ENCODE measurements around the gene LHX5. TPM values are rescaled to one million over a fixed set of nuclear protein-coding genes. Genes with fewer than 3 reads are reported as not detected.
"Not testable (repeated sequence)": the region's sequence is repeated elsewhere in the genome, so short reads cannot be mapped to it uniquely, and the experiment has no call there.

The LHX5 gene
- total RNA-seq, result not detected

DNA sequence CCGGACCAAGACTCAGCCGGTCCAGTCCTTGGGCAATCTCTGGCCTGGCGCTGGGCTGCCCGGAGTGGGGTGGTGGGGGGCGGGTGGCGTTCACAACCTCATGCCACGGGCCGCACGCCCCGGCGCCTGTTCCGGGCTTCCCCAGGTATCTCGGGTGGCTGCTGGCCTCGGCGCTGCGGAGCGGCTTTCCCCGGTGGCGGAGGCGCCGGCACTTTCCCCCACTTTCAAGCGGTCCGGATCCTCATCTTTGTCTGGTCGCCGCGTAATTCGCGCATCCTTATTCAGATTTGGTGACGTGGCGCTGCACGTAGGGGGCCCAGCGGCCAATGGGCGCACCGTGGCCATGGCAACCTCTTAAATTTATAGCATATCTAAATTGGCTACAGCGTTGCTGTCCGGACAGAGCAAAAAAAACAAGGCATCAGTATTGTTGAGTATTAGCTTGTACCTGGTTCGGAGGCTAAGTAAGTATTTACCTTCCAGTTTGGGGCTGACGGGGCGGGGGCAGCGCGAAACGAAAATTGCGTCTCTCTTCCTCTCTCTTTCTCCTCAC lies at the start of gene LHX5:
TSS of gene LHX5 (minus strand) at position 253 of the 553 bp plus-strand sequence. CDS start 373 bp downstream, outside the sequence.
- CTCF ChIA-PET, result interaction anchor here (1.0 kb wide), 1 partner anchor 8 kb away, joined by 3 read pairs; no protein-coding TSS in a partner anchor

GRCh38 chr12:113519464-113520307 lies 48.0 kb upstream of the LHX5 start:
- no peak for DNase-seq
- Mint-ChIP-seq H3K4me3 (no peak overlapping the region), H3K4me1 (no peaks in the 10 kb centered on the region), H3K27ac (no peak overlapping the region), H3K36me3 (ENCODE audit: low read depth) (no peaks in the 10 kb centered on the region), H3K27me3 (peaks cover 60% of the 10 kb centered on the region), H3K9me3 (no peaks in the 10 kb centered on the region)
- ChIA-PET CTCF (no interaction called here), POLR2A (no interaction called here)

More for the DNA sequence above, at the start of gene LHX5:
- H3K4me3 Mint-ChIP-seq, result no peak within 1 kb of the TSS
- POLR2A ChIA-PET, result no interaction called here
- H3K27me3 Mint-ChIP-seq, result peaks cover 81% of the 10 kb centered on the region
- no peaks in the 10 kb centered on the region for H3K9me3 Mint-ChIP-seq
- no peaks in the 10 kb centered on the region for H3K36me3 Mint-ChIP-seq (ENCODE audit: low read depth)
- peaks cover 17% of the 10 kb centered on the region for H3K4me1 Mint-ChIP-seq
- H3K27ac Mint-ChIP-seq, result no peak within 1 kb of the TSS
- no peak for DNase-seq

DNA sequence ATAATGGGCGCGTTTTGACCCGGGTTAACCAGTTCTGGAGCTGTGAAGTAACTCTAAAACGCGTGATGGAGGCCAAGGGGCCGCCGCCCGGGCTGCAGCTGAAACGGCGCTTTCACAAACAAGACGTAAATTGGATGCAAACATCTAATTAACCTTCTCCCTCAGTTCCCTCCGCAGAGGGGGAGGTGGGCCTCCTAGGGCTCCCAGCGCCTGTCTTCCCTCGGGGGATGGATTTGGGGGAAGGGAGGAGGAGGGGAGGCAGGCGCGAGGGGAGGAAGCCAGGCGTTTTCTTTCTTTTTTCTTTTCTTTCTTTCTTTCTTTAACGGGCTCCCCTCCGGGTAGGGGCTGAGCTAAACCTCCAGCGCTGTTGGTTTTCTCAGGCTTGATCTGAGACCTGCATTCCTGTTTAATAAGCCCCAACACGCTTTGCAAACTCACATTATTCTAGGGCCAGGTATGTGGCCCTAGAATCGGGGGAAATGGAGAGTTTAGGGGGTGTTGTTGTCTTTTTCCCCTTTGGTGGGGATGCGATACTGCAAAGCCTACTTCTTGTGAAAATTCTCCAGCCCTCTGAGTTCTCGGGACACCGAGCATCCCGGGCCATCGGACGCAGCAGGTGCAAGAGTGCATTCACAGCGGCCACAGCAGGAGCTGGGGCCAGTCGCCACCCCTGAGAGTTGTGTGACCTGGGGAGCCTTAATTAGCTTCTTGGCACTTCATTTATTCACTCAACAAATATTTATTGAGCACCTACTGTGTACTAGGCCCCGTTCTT lies 43.6 kb upstream of the LHX5 start:
- H3K4me3 Mint-ChIP-seq, result no peak overlapping the region
- no peaks in the 10 kb centered on the region for H3K9me3 Mint-ChIP-seq
- no peak for DNase-seq
- CTCF ChIA-PET, result no interaction called here
- no peaks in the 10 kb centered on the region for H3K36me3 Mint-ChIP-seq (ENCODE audit: low read depth)
- H3K27me3 Mint-ChIP-seq, result peaks cover 49% of the 10 kb centered on the region
- POLR2A ChIA-PET, result no interaction called here
- no peak overlapping the region for H3K27ac Mint-ChIP-seq
- H3K4me1 Mint-ChIP-seq, result no peaks in the 10 kb centered on the region

- H3K4me3 Mint-ChIP-seq, result no peak overlapping the region
- no peaks in the 10 kb centered on the region for H3K36me3 Mint-ChIP-seq (ENCODE audit: low read depth)
- ChIA-PET CTCF (no interaction called here), POLR2A (no interaction called here)
- H3K9me3 Mint-ChIP-seq, result no peaks in the 10 kb centered on the region
- peaks cover 47% of the 10 kb centered on the region for H3K27me3 Mint-ChIP-seq
- DNase-seq, result no peak
- no peaks in the 10 kb centered on the region for H3K4me1 Mint-ChIP-seq
- H3K27ac Mint-ChIP-seq, result no peak overlapping the region
These were observed 42.9 kb upstream of the LHX5 start for GRCh38 chr12:113514602-113515001.

GRCh38 chr12:113512568-113512967 lies 40.9 kb upstream of the LHX5 start:
- Mint-ChIP-seq H3K36me3 (ENCODE audit: low read depth) (no peaks in the 10 kb centered on the region), H3K27me3 (peaks cover 32% of the 10 kb centered on the region)
- CTCF ChIA-PET, result no interaction called here

GRCh38 chr12:113506867-113507266 lies 35.2 kb upstream of the LHX5 start:
- Mint-ChIP-seq H3K4me1 (no peaks in the 10 kb centered on the region), H3K4me3 (no peak overlapping the region), H3K27ac (no peak overlapping the region), H3K27me3 (peaks cover 5% of the 10 kb centered on the region), H3K36me3 (ENCODE audit: low read depth) (no peaks in the 10 kb centered on the region), H3K9me3 (no peaks in the 10 kb centered on the region)
- CTCF ChIA-PET, result no interaction called here
- POLR2A ChIA-PET, result no interaction called here
- DNase-seq, result no peak

More at GRCh38 chr12:113512568-113512967, 40.9 kb upstream of the LHX5 start:
- Mint-ChIP-seq H3K4me1 (no peaks in the 10 kb centered on the region), H3K4me3 (no peak overlapping the region), H3K27ac (no peak overlapping the region), H3K9me3 (no peaks in the 10 kb centered on the region)
- POLR2A ChIA-PET, result no interaction called here
- DNase-seq, result no peak

- Mint-ChIP-seq H3K4me1 (no peaks in the 10 kb centered on the region), H3K9me3 (no peaks in the 10 kb centered on the region), H3K4me3 (no peak overlapping the region), H3K27ac (no peak overlapping the region), H3K27me3 (peaks cover 7% of the 10 kb centered on the region), H3K36me3 (ENCODE audit: low read depth) (no peaks in the 10 kb centered on the region)
- ChIA-PET POLR2A (no interaction called here), CTCF (no interaction called here)
- DNase-seq, result no peak
These were observed 34.3 kb upstream of the LHX5 start for GRCh38 chr12:113505941-113506340.

GRCh38 chr12:113504917-113505316 lies 33.2 kb upstream of the LHX5 start:
- Mint-ChIP-seq H3K9me3 (no peaks in the 10 kb centered on the region), H3K4me1 (no peaks in the 10 kb centered on the region), H3K4me3 (no peak overlapping the region), H3K36me3 (ENCODE audit: low read depth) (no peaks in the 10 kb centered on the region), H3K27ac (no peak overlapping the region), H3K27me3 (peaks cover 11% of the 10 kb centered on the region)
- CTCF ChIA-PET, result no interaction called here
- POLR2A ChIA-PET, result no interaction called here
- DNase-seq, result no peak

GRCh38 chr12:113500782-113501311 lies 29.2 kb upstream of the LHX5 start:
- H3K9me3 Mint-ChIP-seq, result no peaks in the 10 kb centered on the region
- no peak overlapping the region for H3K4me3 Mint-ChIP-seq
- ChIA-PET CTCF (no interaction called here), POLR2A (no interaction called here)
- no peak for DNase-seq
- peaks cover 10% of the 10 kb centered on the region for H3K27me3 Mint-ChIP-seq
- H3K27ac Mint-ChIP-seq, result no peak overlapping the region
- no peaks in the 10 kb centered on the region for H3K36me3 Mint-ChIP-seq (ENCODE audit: low read depth)
- no peaks in the 10 kb centered on the region for H3K4me1 Mint-ChIP-seq

DNA sequence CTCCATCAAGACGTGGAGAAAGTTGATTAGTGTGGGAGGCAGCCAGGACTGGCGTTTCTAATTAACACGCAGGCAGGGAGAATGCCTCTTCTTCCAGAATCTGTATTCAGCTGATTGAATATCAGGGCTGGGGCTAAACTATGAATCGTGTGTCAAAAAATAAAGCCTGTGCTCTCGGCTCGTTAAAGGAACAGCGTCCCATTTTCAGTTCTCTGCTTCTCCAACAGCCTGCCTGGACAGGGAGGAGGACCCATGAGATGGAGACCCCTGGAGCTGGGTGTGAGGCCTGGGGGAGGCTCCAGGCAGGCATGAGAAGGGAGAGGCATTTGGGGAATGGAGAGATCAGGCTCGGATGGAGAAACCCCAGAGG lies 28.6 kb upstream of the LHX5 start:
- Mint-ChIP-seq H3K27ac (no peak overlapping the region), H3K27me3 (peaks cover 10% of the 10 kb centered on the region), H3K36me3 (ENCODE audit: low read depth) (no peaks in the 10 kb centered on the region), H3K4me3 (no peak overlapping the region), H3K4me1 (no peaks in the 10 kb centered on the region), H3K9me3 (no peaks in the 10 kb centered on the region)
- ChIA-PET POLR2A (no interaction called here), CTCF (no interaction called here)
- no peak for DNase-seq

DNA sequence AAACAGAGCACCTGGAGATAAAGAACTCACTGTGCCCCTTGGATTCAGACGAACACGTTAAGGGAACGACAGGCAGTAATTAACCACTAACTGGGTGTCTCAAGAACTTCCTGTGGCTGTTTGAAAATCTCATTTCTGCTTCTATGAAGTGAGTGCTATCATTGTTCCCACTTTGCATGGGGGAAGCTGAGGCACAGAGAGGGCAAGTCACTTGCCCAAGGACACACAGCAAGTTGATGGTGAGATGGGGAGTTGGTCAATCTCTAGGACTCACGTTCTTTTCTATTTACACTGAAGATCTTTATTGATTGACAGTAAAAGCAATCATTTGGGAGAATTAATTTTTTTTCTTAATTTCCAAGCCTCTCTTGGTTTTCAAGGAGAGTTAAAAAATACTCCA lies 26.8 kb upstream of the LHX5 start:
- no peaks in the 10 kb centered on the region for H3K4me1 Mint-ChIP-seq
- H3K36me3 Mint-ChIP-seq (ENCODE audit: low read depth), result no peaks in the 10 kb centered on the region
- peaks cover 10% of the 10 kb centered on the region for H3K27me3 Mint-ChIP-seq
- DNase-seq, result no peak
- H3K4me3 Mint-ChIP-seq, result no peak overlapping the region
- H3K27ac Mint-ChIP-seq, result no peak overlapping the region
- H3K9me3 Mint-ChIP-seq, result no peaks in the 10 kb centered on the region
- CTCF ChIA-PET, result no interaction called here
- POLR2A ChIA-PET, result no interaction called here

GRCh38 chr12:113497693-113498092 lies 26.0 kb upstream of the LHX5 start:
- Mint-ChIP-seq H3K9me3 (no peaks in the 10 kb centered on the region), H3K4me3 (no peak overlapping the region), H3K4me1 (no peaks in the 10 kb centered on the region), H3K27ac (no peak overlapping the region), H3K36me3 (ENCODE audit: low read depth) (no peaks in the 10 kb centered on the region), H3K27me3 (peaks cover 10% of the 10 kb centered on the region)
- ChIA-PET POLR2A (no interaction called here), CTCF (no interaction called here)
- DNase-seq, result no peak

DNA sequence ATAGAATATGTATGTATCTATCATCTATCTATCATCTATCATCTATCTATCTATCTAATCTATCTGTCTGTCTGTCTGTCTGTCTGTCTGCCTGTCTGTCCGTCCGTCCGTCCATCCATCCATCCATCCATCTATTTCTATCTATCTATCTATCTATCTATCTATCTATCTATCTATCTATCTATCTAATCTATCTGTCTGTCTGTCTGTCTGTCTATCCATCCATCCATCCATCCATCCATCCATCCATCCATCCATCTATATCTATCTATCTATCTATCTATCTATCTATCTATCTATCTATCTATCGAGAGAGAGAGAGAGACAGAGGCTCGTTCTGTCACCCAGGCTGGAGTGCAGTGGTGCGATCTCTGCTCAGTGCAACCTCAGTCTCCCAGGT lies 24.3 kb upstream of the LHX5 start:
- not testable (repeated sequence) for H3K9me3 Mint-ChIP-seq, H3K4me1 Mint-ChIP-seq

More for the DNA sequence above, 24.3 kb upstream of the LHX5 start:
- POLR2A ChIA-PET; H3K36me3 Mint-ChIP-seq (ENCODE audit: low read depth); H3K4me3 Mint-ChIP-seq; CTCF ChIA-PET; H3K27ac Mint-ChIP-seq; DNase-seq: not testable (repeated sequence)
- H3K27me3 Mint-ChIP-seq, result peaks cover 10% of the 10 kb centered on the region

Data from activated CD4-positive, alpha-beta T cell treated with anti-CD3 and anti-CD28 coated beads, Interleukin-2, amount 10 ng/mL, durations not matched to agents 7 days and 5 days (primary cell).